DLD1 (cell line): Measurements from ENCODE around the gene VPREB1.
"Not testable (repeated sequence)": the region's sequence is repeated elsewhere in the genome, so short reads cannot be mapped to it uniquely, and the experiment has no call there.

ENCODE experiments used
- in situ Hi-C: cut with HindIII; loops from 2 replicates; pipeline ENCODE4 v1.10.0; 2017; ENCODE audit warnings: low sequenced_read_pairs

Gene VPREB1

DNA sequence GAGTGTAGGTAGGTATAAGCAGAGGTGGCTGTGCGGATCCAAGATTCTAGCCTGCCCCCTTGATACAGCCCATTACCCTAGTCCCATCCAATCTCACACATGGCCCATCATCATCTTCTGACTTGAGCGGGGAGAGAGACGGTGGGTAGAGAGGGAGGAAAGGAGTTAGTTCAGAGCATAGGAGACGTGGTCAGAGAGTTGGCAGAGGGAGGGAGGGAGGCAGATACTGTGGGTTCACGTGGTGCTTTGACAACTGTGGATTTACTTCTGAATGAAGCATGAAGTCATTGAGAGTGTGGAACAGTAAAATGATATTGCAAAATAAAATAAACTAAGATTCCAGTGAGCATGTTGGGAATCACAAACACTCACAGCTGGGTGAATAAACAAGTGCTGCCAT, 31.4 kb upstream of the VPREB1 start:
- in situ Hi-C loops, result no loop called here

DNA sequence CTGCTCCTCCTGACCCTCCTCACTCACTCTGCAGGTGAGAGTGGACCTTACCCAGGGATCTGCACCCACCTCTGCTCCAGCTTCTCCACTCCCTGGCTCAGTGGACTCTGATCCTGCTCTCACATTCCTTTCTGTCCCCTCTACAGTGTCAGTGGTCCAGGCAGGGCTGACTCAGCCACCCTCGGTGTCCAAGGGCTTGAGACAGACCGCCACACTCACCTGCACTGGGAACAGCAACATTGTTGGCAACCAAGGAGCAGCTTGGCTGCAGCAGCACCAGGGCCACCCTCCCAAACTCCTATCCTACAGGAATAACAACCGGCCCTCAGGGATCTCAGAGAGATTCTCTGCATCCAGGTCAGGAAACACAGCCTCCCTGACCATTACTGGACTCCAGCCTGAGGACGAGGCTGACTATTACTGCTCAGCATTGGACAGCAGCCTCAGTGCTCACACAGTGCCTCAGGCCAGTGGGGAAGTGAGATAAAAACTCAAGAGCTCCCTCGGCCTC, 29.7 kb upstream of the VPREB1 start:
- in situ Hi-C loops, result no loop called here

DNA sequence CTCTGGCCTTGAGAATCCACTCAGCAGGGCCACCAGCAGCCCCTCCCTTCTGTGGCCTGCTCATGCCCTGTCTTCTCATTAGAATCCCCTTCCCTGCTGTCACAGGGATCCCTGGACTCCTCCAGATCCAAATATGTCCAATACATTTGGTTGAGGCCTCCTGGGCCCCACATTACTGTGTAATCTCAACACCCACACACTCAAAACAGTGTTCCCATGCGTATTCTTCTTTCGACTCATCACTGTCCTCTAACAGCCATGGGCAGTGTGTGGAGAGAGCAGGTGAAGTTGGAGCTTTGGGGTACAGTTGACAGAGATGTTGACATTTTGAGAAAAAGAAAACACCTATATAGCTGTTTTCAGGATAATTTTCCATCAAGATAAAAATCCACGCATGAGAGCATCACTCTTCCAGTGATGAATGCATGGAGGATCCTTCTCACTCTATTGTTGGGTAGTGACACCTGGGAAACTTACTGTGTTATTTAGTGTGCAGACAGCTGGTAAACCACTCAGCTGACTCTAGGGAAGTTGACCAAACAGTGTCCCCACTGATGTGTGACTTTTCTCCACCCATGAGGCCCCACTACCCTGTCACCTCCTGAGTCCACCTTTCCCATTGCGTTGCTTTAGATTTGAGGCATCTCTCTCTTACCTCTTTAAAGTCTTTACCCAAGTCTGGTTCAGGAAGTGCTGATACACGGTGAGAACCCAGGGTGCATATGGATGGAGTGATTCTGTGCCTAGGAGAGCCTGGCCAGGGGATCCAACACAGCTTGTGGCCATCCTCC, 28.7 kb upstream of the VPREB1 start:
- in situ Hi-C loops, result no loop called here

DNA sequence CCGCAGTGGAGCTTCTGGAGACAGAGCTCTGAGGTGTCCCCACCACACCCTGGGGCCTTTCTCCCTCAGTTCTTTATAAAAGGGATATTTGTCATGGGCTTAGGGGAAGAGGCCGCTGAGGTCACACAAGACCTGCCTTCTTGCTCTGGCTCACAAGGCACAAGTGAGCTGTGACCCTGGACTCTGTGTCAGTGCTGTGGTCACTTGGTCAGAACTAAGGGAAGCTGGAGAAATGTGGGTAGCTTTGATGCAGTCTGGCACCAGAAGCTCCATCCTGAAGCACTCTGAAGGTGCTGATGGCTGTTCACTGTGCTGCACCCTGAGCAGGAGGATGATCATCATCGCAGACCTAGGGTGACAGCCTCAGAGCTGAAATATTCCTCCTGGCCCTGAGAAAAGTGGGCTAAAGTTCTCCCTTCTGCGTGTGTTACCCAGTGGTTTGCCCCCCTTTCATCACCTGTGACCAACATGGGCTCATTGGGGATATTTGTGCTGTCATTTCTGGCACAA, 28.1 kb upstream of the VPREB1 start:
- in situ Hi-C loops, result no loop called here

DNA sequence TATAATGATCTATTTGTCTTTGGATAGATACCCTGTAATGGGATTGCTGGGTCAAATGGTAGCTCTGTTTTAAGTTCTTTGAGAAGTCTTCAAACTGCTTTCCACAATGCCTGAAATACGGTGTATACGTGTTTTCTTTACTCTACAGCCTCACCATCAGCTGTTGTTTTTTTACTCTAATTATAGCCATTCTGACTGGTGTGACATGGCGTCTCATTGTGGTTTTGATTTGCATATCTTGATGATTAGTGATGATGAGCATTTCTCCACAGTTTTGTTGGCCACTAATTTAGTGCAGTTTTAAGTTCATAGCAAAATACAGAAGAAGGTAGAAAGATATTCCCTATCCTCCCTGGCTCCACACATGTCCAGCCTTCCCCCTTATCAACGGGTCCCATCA, 26.3 kb upstream of the VPREB1 start:
- in situ Hi-C loops, result no loop called here

DNA sequence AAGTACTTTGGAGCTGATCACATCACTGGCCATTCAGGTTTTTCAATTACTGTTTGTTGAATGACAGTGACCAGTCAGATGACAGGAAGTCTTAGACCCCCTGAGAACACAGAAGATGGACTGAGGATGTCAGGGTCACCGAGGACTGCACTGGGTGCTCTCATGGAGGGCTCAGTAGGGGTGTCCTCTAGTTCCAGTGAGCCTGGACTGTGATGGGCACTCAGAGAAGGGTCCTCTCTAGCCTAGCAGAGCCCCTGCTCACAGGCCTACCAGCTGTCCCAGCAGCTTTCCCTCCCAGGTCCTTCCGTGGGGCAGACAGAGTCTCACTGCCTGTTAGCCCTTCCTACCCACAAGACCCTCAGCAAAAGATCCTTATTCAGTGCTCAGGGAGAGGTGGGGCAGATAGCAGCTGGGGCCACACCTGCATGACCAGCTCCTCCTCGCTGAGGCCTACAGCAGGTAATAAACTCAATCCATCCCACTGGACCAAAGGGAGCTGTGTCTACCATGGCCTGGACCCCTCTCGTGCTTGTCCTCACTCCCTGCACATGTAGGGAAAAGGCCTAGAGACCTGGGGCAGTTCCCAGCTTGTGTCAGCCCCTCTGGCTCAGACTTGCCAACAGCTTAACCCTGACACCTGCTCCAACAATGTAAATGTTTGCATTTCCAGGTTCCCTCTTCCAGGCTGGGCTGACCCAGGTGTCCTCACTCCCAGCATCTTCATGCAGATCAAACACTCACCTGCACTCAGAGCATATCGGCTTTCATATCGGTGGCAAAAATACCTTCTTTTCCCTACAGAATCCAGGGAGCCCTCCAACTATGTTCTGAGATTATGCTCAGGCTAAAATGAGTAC, 25.2 kb upstream of the VPREB1 start:
- in situ Hi-C loops, result no loop called here

DNA sequence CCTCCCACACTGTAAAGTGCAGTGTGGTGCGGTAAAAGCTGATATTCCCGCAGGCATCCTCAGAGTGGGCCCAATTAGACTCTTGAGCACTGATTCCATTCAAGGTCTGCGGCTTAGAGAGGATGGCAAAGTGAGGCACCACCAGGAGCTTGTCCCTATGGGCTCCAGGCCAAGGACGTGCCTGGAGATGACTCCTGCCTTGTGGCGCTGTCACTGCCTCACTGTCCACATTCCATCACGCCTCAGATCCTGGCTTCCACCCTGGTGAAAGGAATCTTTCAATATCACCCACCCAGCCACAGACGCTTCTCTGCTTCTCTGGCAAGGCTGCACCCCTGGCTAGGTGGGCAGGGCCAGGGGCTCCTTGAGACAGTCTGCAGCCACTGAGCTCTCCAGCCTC, 23.5 kb upstream of the VPREB1 start:
- in situ Hi-C loops, result not testable (repeated sequence)

DNA sequence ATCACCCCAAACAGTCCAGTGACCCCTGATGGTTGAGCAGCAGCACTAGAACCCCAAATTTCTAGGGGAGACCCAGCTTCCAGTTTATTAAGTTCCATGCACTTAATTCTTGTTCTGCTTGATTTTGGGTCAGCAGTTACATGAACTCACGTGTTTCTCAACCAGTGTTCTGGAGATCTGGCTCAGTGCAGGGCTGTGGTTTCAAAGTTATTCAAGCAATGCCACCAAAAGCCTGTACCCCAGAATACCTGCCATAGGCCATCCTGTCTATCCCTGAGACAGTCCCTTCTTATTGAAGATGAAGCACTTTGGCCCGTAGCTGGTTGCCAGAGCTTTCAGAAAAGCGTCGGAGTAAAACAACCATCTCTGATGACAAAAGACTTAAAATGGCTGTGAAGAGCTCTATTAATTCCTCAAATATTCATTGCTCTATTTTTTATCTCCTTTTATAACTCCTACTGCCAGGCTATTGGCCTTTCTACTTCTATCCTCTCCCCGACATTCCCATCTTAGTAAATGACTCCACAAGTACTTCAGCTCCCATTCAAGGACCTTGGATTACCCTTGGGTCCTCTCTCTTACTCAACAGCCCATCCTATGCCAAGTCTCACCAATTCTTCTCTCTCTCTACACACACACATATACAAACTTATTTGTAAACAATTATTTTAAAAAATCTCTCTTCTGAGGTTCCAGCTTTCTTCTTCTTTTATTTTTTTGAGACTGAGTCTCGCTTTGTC, 18.0 kb upstream of the VPREB1 start:
- in situ Hi-C loops, result no loop called here

DNA sequence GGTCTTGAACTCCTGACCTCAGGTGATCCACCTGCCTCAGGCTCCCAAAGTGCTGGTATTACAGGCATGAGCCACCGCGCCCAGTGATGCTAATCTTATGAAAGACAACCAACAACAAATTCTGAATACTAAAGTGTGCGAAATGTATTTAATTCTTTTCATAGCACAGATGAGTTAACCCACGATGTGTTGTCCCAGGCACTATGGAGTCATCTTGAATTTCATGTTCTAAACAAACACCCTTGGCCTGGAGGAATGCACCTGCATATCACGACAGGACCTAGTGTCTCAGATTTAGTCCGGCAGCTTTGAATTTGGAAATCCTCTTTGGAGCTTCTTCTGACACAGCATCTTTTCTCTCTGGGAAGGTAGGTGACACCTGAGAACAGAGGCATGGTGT, 16.2 kb upstream of the VPREB1 start:
- in situ Hi-C loops, result no loop called here

DNA sequence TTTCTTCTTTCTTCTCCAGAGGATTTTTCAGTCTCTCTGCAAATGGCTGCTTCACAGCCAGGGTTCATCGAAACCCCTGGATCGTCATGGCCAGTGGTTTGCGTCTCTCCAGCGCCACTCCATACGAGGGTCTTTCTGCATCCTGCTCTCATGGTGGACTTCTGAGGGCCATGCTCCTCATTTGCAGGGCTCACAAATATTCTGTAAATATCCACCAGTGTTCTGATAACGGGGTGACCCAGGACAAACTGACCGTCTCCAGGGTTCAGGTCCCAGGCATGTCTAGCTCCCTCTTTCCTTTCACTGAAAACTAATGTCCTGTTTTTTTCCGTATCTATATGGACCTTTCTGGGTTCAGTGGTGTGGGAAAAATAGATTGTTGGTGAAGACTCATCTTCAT, 15.7 kb upstream of the VPREB1 start:
- in situ Hi-C loops, result no loop called here

DNA sequence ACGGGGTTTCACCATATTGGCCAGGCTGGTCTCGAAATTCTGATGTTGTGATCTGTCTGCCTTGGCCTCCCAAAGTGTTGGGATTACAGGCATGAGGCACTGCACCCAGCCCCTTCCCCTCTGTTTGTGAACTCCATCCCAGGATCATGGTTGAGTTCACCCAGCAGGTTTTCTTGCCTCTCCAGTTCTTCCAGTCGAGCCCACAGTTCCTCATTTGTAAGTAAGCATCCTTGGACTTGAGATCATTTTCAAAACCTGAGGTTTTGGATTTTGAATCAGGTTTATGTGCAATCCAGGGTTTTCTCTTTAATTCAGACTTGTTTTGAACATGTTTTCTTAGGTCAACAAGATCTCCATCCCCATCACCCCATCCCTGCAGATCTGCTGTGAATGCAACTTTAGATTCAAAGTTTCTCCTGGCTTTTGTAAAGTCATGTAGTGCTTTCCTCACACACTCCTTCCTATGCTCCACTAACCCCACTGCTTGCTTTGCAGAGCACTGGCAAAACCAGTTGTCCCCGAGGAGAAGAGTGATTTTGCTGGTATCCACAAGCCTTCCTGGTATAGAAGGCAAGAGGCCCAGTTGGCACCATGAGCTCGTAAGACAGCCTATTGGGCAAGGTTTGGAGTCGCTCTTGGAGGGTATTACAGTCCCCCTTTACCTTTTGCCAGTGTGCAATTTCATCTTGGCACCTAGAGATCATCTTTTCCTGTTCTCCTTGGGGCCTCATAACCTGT, 14.7 kb upstream of the VPREB1 start:
- in situ Hi-C loops, result no loop called here

DNA sequence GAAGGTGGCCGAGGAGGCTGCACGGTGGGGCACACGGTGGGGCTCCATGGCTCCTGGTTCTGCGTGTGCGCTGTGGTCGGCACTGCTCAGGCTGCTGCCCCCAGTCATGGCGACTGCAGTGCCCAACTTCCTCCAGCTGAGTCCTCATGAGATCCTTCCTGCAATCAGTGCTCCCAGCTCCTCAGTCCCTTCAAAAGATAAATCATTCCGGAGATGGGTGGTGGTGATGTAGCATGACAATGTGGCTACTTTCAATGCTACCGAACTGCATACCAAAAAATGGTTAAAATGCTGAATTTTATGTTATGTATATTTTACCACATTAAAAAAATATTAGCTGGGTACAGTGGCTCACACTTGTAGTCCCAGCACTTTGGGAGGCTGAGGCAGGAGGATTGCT, 14.1 kb upstream of the VPREB1 start:
- in situ Hi-C loops, result no loop called here

DNA sequence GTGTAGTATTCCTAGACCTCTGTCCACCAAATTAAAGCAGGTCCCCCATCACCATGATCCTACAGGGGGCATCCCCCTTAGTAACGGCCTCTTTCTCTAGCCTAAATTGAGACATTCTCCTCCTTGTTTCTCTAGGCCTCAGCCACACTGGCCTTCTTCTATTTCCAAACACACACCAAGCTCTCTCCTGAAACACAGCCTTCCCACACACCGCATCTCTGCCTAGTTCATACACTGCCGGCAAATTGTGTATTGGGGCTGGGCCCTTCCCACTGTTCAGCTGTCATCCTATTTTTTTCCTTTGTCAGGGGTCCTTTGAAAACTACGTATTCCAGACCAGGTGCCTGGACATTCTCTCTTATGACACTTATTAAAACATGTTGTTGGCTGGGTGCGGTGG, 11.5 kb upstream of the VPREB1 start:
- in situ Hi-C loops, result no loop called here

DNA sequence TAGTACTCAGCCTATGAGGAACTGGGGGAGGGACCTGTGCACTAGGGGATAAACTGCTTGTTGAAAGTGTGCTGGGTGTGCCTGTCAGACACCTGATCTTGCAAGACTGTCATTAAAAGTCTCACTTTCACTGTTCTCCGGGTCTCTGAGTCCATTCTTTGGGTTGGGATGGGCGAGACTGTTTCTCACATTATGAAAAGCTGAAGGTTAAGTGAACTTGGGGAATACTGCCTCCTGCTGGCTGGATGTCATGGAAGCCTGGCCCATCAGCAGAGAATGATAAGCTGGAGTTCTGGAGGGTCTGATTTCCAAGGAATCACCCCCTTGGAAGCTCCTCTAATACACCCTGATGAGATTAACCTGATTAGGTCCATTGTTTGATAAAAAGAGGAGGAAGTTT, 9.0 kb upstream of the VPREB1 start:
- in situ Hi-C loops, result no loop called here

DNA sequence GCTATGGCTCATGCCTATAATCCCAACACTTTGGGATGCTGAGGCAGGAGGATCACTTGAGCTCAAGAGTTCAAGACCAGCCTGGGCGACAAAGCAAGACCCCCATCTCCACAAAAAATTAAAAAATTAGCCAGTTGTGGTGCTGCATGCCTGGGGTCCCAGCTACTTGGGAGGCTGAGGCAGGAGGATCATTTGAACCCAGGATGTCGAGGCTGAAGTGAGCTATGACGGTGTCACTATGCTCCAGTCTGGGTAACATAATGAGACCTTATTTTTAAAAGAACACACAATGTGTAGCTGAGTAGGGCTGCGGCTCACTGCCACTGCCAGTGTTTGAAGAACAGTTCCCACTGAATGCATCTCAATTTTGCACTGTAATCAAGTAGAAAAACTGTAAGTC, 7.1 kb upstream of the VPREB1 start:
- in situ Hi-C loops, result no loop called here

DNA sequence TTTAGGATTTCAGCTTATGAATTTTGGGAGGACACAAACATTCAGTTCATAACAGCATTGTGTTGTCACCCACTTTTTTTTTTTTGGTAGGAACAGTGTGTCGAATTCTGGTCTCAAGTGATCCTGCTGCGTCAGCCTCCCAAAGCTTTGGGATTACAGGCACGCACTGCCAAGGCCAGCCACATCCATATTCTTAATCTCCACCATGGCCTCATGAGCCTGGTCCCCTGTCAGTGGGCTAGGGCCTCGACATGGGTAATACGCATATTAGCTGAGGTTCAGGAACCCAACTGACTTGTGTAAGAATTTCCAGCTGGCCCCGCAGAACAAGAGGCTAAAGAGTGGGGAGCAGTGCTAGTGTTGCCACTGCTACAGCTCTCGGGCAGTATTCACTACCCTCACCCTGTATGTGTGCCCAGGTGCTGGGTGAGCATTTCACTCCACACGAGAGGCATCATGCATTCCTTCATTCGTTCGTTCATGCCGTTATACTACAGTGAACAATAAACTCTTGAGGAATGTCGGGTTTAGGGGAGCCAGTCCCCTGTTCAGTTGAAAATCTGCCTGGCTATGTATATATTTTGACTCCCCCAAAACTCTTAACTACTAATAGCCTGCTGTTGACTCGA, 5.2 kb upstream of the VPREB1 start:
- in situ Hi-C loops, result no loop called here

DNA sequence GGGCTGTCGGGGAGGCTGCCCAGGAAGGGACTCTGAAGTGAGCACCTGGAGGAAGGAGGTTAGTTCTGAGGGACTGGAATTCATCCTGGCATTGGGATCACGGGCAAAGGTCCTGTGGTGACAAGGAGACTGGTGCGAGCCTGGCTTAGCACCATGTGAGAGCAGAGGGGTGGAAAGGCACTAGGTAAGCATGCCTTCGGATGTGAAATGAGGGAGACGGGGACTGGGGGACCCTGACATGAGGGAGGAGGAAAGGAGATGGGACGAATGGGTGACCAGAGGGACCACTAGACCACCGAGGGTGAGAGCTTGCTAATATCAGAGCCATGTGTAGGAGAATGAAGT, 3.1 kb upstream of the VPREB1 start:
- in situ Hi-C loops, result no loop called here

DNA sequence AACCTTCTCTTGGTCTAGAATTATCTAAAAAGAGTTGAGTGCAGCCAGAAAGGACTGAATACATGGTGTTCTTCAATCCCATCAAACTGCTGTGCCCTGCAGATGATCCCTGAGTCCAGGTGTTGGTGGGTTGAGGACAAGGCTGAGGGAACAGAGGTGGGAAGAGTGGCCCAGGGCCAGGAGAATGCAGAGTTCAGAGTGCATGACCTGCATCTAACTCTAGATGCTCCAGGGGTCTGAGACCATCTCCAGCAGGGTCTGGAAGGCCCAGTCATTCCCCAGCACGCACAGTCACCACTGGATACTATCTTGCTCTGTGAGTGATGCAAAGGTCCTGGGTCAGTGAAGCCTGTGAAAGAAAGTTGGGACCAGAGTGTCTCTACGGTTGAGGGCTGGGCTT, 2.1 kb upstream of the VPREB1 start:
- in situ Hi-C loops, result no loop called here

DNA sequence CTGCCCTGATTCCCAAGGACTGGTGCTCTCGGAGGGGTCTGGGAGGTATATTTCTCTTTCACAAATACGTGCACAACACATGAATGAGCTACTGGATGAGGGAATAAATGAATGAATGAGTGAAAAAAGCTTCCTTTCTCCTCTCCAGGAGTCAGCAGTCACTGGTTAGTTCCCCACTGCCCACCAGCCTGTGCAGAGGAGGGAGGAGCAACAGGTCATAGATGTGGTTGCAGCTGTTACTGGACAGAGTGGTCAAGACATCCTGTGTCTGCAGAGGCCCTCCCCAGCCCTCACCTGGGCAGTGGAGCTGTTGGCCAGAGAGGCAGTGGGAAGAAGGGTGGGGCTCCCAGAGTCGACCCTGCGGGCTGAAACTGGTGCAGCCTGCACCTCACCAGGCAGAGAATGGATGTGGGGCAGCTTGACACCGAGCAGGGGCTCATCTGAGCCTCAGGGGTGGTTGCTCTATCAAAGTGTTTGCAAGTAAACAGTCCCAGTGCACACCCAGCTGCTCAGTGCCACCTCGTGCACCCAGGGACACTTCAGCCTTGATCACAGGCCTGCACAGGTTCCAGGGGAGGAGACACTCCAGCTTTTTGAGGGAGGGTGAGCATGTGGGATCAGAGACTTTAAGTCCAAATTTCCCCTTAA, 1.4 kb upstream of the VPREB1 start:
- in situ Hi-C loops, result no loop called here
